ENCODE results near the gene WASHC2A. TPM values are rescaled to one million over a fixed set of nuclear protein-coding genes. Genes with fewer than 3 reads are reported as not detected.
A peak's percentile ranks its signal among the peaks of the same experiment; 100 is the strongest.
"Not testable (repeated sequence)": the region's sequence is repeated elsewhere in the genome, so short reads cannot be mapped to it uniquely, and the experiment has no call there.

Gene WASHC2A
- polyA plus RNA-seq, 1 of the 3 experiments (the other 2 are of a cell fraction) = 16.9 TPM

DNA sequence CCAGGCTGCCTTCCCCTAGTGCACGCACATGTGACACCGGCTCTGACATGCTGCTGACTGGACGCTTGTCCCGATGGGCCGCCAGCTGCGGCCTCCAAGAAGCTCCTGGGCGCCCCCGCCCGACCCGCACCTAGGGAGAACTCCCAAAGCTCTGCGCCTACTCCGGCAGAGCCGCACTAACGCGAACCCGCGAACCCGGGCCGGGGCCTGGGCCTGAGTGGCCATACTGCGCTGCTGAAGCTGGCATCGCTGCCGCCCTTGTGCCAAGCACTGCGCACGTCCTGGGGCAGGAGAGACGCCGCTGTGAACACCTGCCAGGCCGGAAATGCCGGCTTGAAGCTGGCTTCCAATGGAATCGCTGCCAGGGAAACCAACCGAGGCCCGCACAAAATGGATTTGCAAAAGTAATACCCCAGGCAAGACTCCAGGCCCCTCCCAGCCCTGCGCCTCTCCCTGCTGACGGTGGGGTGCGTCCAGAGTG is 85.1 kb downstream of the WASHC2A start:
- H3K27ac ChIP-seq (ENCODE audit: low read depth in 2 of 2, low read length in 1 of 2) = no peak overlapping the region
- POLR2A ChIA-PET = no interaction called here
- H3K4me2 ChIP-seq = peak overlapping the region; percentile 44; the same call in 1 of the 2 replicates

DNA sequence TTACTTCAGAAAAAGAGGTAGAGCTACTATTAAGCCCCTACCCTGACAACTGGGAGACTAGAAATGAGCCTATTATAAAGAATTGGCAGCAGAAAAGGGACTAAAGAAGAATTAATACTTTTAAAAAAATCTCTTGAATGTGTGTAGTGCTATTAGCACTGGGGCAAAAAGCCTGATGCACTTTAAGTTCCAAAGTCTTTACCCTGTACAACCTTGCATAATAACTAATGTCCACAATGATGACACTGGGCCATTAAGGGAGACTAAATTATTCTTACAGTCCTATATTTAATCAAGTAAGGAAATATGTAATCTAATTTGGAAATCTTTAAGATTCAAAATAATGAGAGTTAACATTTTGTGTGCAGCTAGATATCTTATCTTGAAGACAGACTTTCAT is 90.1 kb downstream of the WASHC2A start:
- H3K4me2 ChIP-seq; H3K79me2 ChIP-seq (ENCODE audit: insufficient read depth); POLR2A ChIA-PET; H2AFZ ChIP-seq (ENCODE audit: low read depth); DNase-seq; H3K4me1 ChIP-seq (ENCODE audit: control insufficient read depth in 1 of 2, insufficient read depth in 2 of 2, low read depth in 1 of 2, low read length in 1 of 2); H3F3A ChIP-seq (replicated peaks; ENCODE audit: insufficient read depth); H3K27me3 ChIP-seq (ENCODE audit: insufficient read depth); CTCF ChIA-PET; H3K27ac ChIP-seq (ENCODE audit: low read depth in 2 of 2, low read length in 1 of 2); H4K20me1 ChIP-seq (ENCODE audit: insufficient read depth); H3K9me3 ChIP-seq; H3K36me3 ChIP-seq (replicated peaks in 1 of 2; ENCODE audit: control insufficient read depth in 1 of 2, insufficient read depth in 2 of 2, low read length in 1 of 2); H3K9ac ChIP-seq; H3K9me2 ChIP-seq; H3K4me3 ChIP-seq (ENCODE audit: low read depth in 2 of 2, low read length in 1 of 2): not testable (repeated sequence)

More for the DNA sequence above, 85.1 kb downstream of the WASHC2A start:
- Histone ChIP-seq H3K9me3 (no peaks in the 10 kb centered on the region), H4K20me1 (ENCODE audit: insufficient read depth) (no peaks in the 10 kb centered on the region), H3K9me2 (no peaks in the 10 kb centered on the region), H3K36me3 (replicated peaks in 1 of 2; ENCODE audit: control insufficient read depth in 1 of 2, insufficient read depth in 2 of 2, low read length in 1 of 2) (no peaks in the 10 kb centered on the region), H3K27me3 (ENCODE audit: insufficient read depth) (no peaks in the 10 kb centered on the region), H3F3A (replicated peaks; ENCODE audit: insufficient read depth) (no peaks in the 10 kb centered on the region), H2AFZ (ENCODE audit: low read depth) (no peak overlapping the region), H3K4me1 (ENCODE audit: control insufficient read depth in 1 of 2, insufficient read depth in 2 of 2, low read depth in 1 of 2, low read length in 1 of 2) (no peaks in the 10 kb centered on the region; a peak in 1 of 4 replicates), H3K9ac (no peak overlapping the region), H3K4me3 (ENCODE audit: low read depth in 2 of 2, low read length in 1 of 2) (peak overlapping the region; percentile 26 to 29; a peak in 3 of 4 replicates), H3K79me2 (ENCODE audit: insufficient read depth) (no peaks in the 10 kb centered on the region)
- CTCF ChIA-PET = no interaction called here
- DNase-seq = peak; percentile 36
- 17% methylated on average over 10 of the region's 34 CpGs for WGBS (ENCODE audit: low lambda C conversion rate)
- TF ChIP-seq FOSL2 (IDR thresholded peaks at IDR 0.05; ENCODE audit: borderline replicate concordance, low read depth) (no peak), MXI1 (IDR thresholded peaks at IDR 0.05; ENCODE audit: low read depth, low read length) (no peak), EZH2phosphoT487 (IDR thresholded peaks at IDR 0.05; ENCODE audit: borderline replicate concordance, low read depth) (no peak), TEAD4 (IDR thresholded peaks at IDR 0.05; ENCODE audit: borderline replicate concordance, insufficient read depth) (no peak), SIN3A (IDR thresholded peaks at IDR 0.05; ENCODE audit: borderline replicate concordance, low read depth, low read length) (no peak), TCF12 (IDR thresholded peaks at IDR 0.05) (no peak), NFIC (IDR thresholded peaks at IDR 0.05; ENCODE audit: borderline replicate concordance) (no peak), ELF1 (IDR thresholded peaks at IDR 0.05) (no peak), RXRA (IDR thresholded peaks at IDR 0.05; ENCODE audit: borderline replicate concordance, low read depth) (no peak), POLR2AphosphoS5 (IDR thresholded peaks at IDR 0.05; ENCODE audit: low read depth, low read length) (no peak), JUND (IDR thresholded peaks at IDR 0.05) (no peak), SMC3 (IDR thresholded peaks at IDR 0.05; ENCODE audit: low read depth, low read length) (no peak), NRF1 (IDR thresholded peaks at IDR 0.05; ENCODE audit: low read depth, low read length) (no peak), GABPA (IDR thresholded peaks at IDR 0.05; ENCODE audit: low read depth) (no peak), YY1 (IDR thresholded peaks at IDR 0.05; ENCODE audit: low read depth) (no peak), EP300 (IDR thresholded peaks at IDR 0.05; ENCODE audit: borderline replicate concordance in 1 of 2, low read depth in 1 of 2, low read length in 1 of 2) (no peak), FOXJ3 (CRISPR knock-in tag; IDR thresholded peaks at IDR 0.05) (no peak), RCOR1 (IDR thresholded peaks at IDR 0.05; ENCODE audit: low read length) (no peak)
- TF ChIP-seq, protein P1, sequence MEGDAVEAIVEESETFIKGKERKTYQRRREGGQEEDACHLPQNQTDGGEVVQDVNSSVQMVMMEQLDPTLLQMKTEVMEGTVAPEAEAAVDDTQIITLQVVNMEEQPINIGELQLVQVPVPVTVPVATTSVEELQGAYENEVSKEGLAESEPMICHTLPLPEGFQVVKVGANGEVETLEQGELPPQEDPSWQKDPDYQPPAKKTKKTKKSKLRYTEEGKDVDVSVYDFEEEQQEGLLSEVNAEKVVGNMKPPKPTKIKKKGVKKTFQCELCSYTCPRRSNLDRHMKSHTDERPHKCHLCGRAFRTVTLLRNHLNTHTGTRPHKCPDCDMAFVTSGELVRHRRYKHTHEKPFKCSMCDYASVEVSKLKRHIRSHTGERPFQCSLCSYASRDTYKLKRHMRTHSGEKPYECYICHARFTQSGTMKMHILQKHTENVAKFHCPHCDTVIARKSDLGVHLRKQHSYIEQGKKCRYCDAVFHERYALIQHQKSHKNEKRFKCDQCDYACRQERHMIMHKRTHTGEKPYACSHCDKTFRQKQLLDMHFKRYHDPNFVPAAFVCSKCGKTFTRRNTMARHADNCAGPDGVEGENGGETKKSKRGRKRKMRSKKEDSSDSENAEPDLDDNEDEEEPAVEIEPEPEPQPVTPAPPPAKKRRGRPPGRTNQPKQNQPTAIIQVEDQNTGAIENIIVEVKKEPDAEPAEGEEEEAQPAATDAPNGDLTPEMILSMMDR (IDR thresholded peaks at IDR 0.05) = no peak
- TF ChIP-seq, protein P2, sequence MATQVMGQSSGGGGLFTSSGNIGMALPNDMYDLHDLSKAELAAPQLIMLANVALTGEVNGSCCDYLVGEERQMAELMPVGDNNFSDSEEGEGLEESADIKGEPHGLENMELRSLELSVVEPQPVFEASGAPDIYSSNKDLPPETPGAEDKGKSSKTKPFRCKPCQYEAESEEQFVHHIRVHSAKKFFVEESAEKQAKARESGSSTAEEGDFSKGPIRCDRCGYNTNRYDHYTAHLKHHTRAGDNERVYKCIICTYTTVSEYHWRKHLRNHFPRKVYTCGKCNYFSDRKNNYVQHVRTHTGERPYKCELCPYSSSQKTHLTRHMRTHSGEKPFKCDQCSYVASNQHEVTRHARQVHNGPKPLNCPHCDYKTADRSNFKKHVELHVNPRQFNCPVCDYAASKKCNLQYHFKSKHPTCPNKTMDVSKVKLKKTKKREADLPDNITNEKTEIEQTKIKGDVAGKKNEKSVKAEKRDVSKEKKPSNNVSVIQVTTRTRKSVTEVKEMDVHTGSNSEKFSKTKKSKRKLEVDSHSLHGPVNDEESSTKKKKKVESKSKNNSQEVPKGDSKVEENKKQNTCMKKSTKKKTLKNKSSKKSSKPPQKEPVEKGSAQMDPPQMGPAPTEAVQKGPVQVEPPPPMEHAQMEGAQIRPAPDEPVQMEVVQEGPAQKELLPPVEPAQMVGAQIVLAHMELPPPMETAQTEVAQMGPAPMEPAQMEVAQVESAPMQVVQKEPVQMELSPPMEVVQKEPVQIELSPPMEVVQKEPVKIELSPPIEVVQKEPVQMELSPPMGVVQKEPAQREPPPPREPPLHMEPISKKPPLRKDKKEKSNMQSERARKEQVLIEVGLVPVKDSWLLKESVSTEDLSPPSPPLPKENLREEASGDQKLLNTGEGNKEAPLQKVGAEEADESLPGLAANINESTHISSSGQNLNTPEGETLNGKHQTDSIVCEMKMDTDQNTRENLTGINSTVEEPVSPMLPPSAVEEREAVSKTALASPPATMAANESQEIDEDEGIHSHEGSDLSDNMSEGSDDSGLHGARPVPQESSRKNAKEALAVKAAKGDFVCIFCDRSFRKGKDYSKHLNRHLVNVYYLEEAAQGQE (IDR thresholded peaks at IDR 0.05; ENCODE audit: low read depth, low read length) = no peak

DNA sequence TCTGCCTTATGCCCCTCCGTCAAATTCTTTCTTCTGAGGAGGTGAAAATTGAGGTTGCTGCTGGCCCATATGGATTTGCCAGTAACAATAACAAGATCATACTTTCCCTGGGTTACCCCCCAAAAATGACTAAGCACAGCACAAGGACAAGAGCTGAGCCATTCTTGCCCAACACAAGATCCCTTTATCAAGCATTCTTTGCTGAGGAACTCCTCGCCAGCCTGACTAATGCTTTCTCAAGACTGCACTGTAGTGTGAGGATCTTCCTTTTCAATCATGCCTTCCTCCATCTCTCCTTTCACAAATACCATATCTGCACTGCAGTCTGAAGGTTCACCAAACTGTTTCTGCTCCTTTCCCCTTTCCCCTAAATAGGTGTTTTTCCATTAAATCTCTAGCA is 92.1 kb downstream of the WASHC2A start:
- WGBS (ENCODE audit: low lambda C conversion rate) = 31% methylated on average over 2 of the region's 2 CpGs
- CTCF ChIA-PET, POLR2A ChIA-PET: not testable (repeated sequence)

More for the DNA sequence above, 92.1 kb downstream of the WASHC2A start:
- not testable (repeated sequence) for H3K27me3 ChIP-seq (ENCODE audit: insufficient read depth); H4K20me1 ChIP-seq (ENCODE audit: insufficient read depth); H3K27ac ChIP-seq (ENCODE audit: low read depth in 2 of 2, low read length in 1 of 2); H3K4me2 ChIP-seq; H3K9ac ChIP-seq; H3K79me2 ChIP-seq (ENCODE audit: insufficient read depth); H3F3A ChIP-seq (replicated peaks; ENCODE audit: insufficient read depth); H3K9me2 ChIP-seq; H3K36me3 ChIP-seq (replicated peaks in 1 of 2; ENCODE audit: control insufficient read depth in 1 of 2, insufficient read depth in 2 of 2, low read length in 1 of 2); H3K4me3 ChIP-seq (ENCODE audit: low read depth in 2 of 2, low read length in 1 of 2); H3K4me1 ChIP-seq (ENCODE audit: control insufficient read depth in 1 of 2, insufficient read depth in 2 of 2, low read depth in 1 of 2, low read length in 1 of 2); DNase-seq; H2AFZ ChIP-seq (ENCODE audit: low read depth); H3K9me3 ChIP-seq

Measured in SK-N-SH (cell line).